ENCODE results near the gene CHST4.

GRCh38 chr16:71574702-71575101, 48.5 kb downstream of the CHST4 start:
- TF ChIP-seq CTCF (conservative IDR thresholded peaks at IDR 0.05; ENCODE audit: low read length) = no peak
- no peak for TF ChIP-seq EZH2phosphoT487 (IDR thresholded peaks at IDR 0.05; ENCODE audit: borderline replicate concordance, low read depth, low read length)

Data from OCI-LY7 (cell line).